ENCODE measurements around the gene NOSIP. TPM values are rescaled to one million over a fixed set of nuclear protein-coding genes. Genes with fewer than 3 reads are reported as not detected.

Gene NOSIP
- total RNA-seq, 1 donor from 2014 or later: 73.1 TPM

GRCh38 chr19:49553451-49554271 is 26.7 kb downstream of the NOSIP start:
- Histone ChIP-seq H3K4me3 (ENCODE audit: low read length in 3 of 3) (no peak overlapping the region), H3K27ac (ENCODE audit: low read depth, low read length) (peak overlapping the region; percentile 30), H3K9ac (ENCODE audit: low read depth in 1 of 3, low read length in 3 of 3) (no peak overlapping the region), H3K4me1 (ENCODE audit: control insufficient read depth in 3 of 3, insufficient read depth in 3 of 3, low read length in 3 of 3) (peaks cover 0 to 7% (median 3%) of the 10 kb centered on the region in 3 donors), H3K9me3 (ENCODE audit: control insufficient read depth in 3 of 3, low read length in 3 of 3) (no peaks in the 10 kb centered on the region), H3K27me3 (ENCODE audit: control insufficient read depth in 3 of 3, insufficient read depth in 3 of 3, low read length in 3 of 3) (no peaks in the 10 kb centered on the region), H3K36me3 (ENCODE audit: control insufficient read depth in 3 of 3, insufficient read depth in 3 of 3, low read length in 3 of 3) (peaks cover 25 to 40% (median 34%) of the 10 kb centered on the region in 3 donors)

- peaks cover 19 to 33% (median 27%) of the 10 kb centered on the region in 3 donors for H3K36me3 ChIP-seq (ENCODE audit: control insufficient read depth in 3 of 3, insufficient read depth in 3 of 3, low read length in 3 of 3)
- no peaks in the 10 kb centered on the region for H3K27me3 ChIP-seq (ENCODE audit: control insufficient read depth in 3 of 3, insufficient read depth in 3 of 3, low read length in 3 of 3)
- H3K9ac ChIP-seq (ENCODE audit: low read depth in 1 of 3, low read length in 3 of 3): no peak overlapping the region
- H3K9me3 ChIP-seq (ENCODE audit: control insufficient read depth in 3 of 3, low read length in 3 of 3): no peaks in the 10 kb centered on the region
- H3K4me1 ChIP-seq (ENCODE audit: control insufficient read depth in 3 of 3, insufficient read depth in 3 of 3, low read length in 3 of 3): peaks cover 0 to 5% (median 3%) of the 10 kb centered on the region in 3 donors
- H3K27ac ChIP-seq (ENCODE audit: low read depth, low read length): no peak overlapping the region
- no peak overlapping the region for H3K4me3 ChIP-seq (ENCODE audit: low read length in 3 of 3)
These were observed 27.6 kb downstream of the NOSIP start for GRCh38 chr19:49552749-49553148.

DNA sequence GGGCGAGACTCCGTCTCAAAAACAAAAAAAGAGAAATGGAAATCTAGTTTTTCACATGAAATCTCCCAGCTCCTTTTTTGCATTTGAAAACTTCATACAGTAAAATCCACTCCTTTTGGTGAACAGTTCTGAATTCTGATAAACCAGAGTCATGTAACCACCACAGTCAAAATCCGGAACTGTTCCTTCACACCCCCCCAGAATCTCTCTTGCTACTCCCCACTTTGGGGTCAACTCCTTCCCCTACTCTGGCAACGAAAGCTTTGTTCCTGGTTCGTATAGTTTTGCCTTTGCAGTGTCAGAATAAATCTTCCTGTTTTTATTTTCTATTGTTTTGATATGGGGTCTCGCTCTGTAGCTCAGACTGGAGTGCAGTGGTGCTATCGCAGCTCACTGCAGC is 28.8 kb downstream of the NOSIP start:
- Histone ChIP-seq H3K27ac (ENCODE audit: low read depth, low read length) (no peak overlapping the region), H3K4me3 (ENCODE audit: low read length in 3 of 3) (no peak overlapping the region), H3K36me3 (ENCODE audit: control insufficient read depth in 3 of 3, insufficient read depth in 3 of 3, low read length in 3 of 3) (peaks cover 9 to 23% (median 17%) of the 10 kb centered on the region in 3 donors), H3K9ac (ENCODE audit: low read depth in 1 of 3, low read length in 3 of 3) (no peak overlapping the region), H3K9me3 (ENCODE audit: control insufficient read depth in 3 of 3, low read length in 3 of 3) (no peaks in the 10 kb centered on the region), H3K4me1 (ENCODE audit: control insufficient read depth in 3 of 3, insufficient read depth in 3 of 3, low read length in 3 of 3) (peaks cover 3 to 6% (median 5%) of the 10 kb centered on the region in 3 donors), H3K27me3 (ENCODE audit: control insufficient read depth in 3 of 3, insufficient read depth in 3 of 3, low read length in 3 of 3) (no peaks in the 10 kb centered on the region)

GRCh38 chr19:49549045-49549444 is 31.3 kb downstream of the NOSIP start:
- H3K36me3 ChIP-seq (ENCODE audit: control insufficient read depth in 3 of 3, insufficient read depth in 3 of 3, low read length in 3 of 3): peaks cover 0 to 6% (median 4%) of the 10 kb centered on the region in 3 donors
- no peaks in the 10 kb centered on the region for H3K9me3 ChIP-seq (ENCODE audit: control insufficient read depth in 3 of 3, low read length in 3 of 3)
- H3K27me3 ChIP-seq (ENCODE audit: control insufficient read depth in 3 of 3, insufficient read depth in 3 of 3, low read length in 3 of 3): no peaks in the 10 kb centered on the region
- no peak overlapping the region for H3K27ac ChIP-seq (ENCODE audit: low read depth, low read length)
- H3K4me1 ChIP-seq (ENCODE audit: control insufficient read depth in 3 of 3, insufficient read depth in 3 of 3, low read length in 3 of 3): peaks cover 2 to 3% (median 3%) of the 10 kb centered on the region in 3 donors
- no peak overlapping the region for H3K4me3 ChIP-seq (ENCODE audit: low read length in 3 of 3)
- H3K9ac ChIP-seq (ENCODE audit: low read depth in 1 of 3, low read length in 3 of 3): no peak overlapping the region

DNA sequence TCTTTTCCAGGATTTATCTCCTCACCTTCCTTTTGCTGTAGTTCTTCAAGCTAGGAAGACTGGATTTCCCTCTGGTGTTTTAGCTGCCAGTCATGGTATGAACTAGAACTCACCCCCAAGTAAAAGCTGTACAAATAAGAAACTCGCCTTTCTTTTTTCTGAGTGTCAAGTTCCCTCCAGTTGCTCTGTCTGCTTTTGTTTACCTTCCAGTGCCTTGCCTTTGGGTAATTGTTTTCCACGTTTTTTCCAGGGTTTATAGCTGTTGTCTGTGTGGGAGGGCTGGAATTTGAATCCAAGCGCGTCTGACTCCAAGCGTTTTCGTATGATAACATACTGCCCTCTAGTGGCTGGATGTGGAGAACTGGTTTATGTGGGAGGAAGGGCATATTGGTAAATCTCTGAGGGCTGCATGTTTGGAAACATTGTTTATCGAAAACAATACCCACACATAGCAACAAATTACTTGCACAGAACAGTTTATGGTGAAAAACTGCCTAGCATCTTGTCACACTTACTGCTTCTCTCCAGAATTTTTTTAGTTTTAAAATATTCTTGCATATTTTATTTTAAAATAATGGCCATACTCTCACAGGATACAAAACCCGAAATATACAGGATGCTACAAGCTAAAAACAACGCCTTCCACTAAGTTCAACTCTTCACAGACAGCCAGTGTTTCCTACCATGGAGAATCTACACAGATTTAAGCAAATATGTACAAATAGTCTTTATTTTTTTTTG is 33.4 kb downstream of the NOSIP start:
- H3K9ac ChIP-seq (ENCODE audit: low read depth in 1 of 3, low read length in 3 of 3): peak overlapping the region in 2 of 3 donors; percentile 1 to 34
- no peaks in the 10 kb centered on the region for H3K9me3 ChIP-seq (ENCODE audit: control insufficient read depth in 3 of 3, low read length in 3 of 3)
- H3K36me3 ChIP-seq (ENCODE audit: control insufficient read depth in 3 of 3, insufficient read depth in 3 of 3, low read length in 3 of 3): no peaks in the 10 kb centered on the region
- H3K4me1 ChIP-seq (ENCODE audit: control insufficient read depth in 3 of 3, insufficient read depth in 3 of 3, low read length in 3 of 3): peaks cover 0 to 3% (median 3%) of the 10 kb centered on the region in 3 donors
- no peak overlapping the region for H3K27ac ChIP-seq (ENCODE audit: low read depth, low read length)
- peak overlapping the region in 2 of 3 donors; percentile 29 to 54 for H3K4me3 ChIP-seq (ENCODE audit: low read length in 3 of 3)
- no peaks in the 10 kb centered on the region for H3K27me3 ChIP-seq (ENCODE audit: control insufficient read depth in 3 of 3, insufficient read depth in 3 of 3, low read length in 3 of 3)

- H3K27ac ChIP-seq (ENCODE audit: low read depth, low read length): no peak overlapping the region
- no peaks in the 10 kb centered on the region for H3K9me3 ChIP-seq (ENCODE audit: control insufficient read depth in 3 of 3, low read length in 3 of 3)
- H3K36me3 ChIP-seq (ENCODE audit: control insufficient read depth in 3 of 3, insufficient read depth in 3 of 3, low read length in 3 of 3): peaks cover 0 to 3% (median 0%) of the 10 kb centered on the region in 3 donors
- no peak overlapping the region for H3K9ac ChIP-seq (ENCODE audit: low read depth in 1 of 3, low read length in 3 of 3)
- no peak overlapping the region for H3K4me3 ChIP-seq (ENCODE audit: low read length in 3 of 3)
- H3K4me1 ChIP-seq (ENCODE audit: control insufficient read depth in 3 of 3, insufficient read depth in 3 of 3, low read length in 3 of 3): peaks cover 0 to 3% (median 3%) of the 10 kb centered on the region in 3 donors
- H3K27me3 ChIP-seq (ENCODE audit: control insufficient read depth in 3 of 3, insufficient read depth in 3 of 3, low read length in 3 of 3): no peaks in the 10 kb centered on the region
These were observed 36.2 kb downstream of the NOSIP start for GRCh38 chr19:49544154-49544553.

GRCh38 chr19:49543032-49543431 is 37.3 kb downstream of the NOSIP start:
- Histone ChIP-seq H3K27me3 (ENCODE audit: control insufficient read depth in 3 of 3, insufficient read depth in 3 of 3, low read length in 3 of 3) (no peaks in the 10 kb centered on the region), H3K9ac (ENCODE audit: low read depth in 1 of 3, low read length in 3 of 3) (no peak overlapping the region), H3K4me1 (ENCODE audit: control insufficient read depth in 3 of 3, insufficient read depth in 3 of 3, low read length in 3 of 3) (peaks cover 0 to 3% (median 3%) of the 10 kb centered on the region in 3 donors), H3K4me3 (ENCODE audit: low read length in 3 of 3) (no peak overlapping the region), H3K27ac (ENCODE audit: low read depth, low read length) (no peak overlapping the region), H3K36me3 (ENCODE audit: control insufficient read depth in 3 of 3, insufficient read depth in 3 of 3, low read length in 3 of 3) (peaks cover 0 to 7% (median 3%) of the 10 kb centered on the region in 3 donors), H3K9me3 (ENCODE audit: control insufficient read depth in 3 of 3, low read length in 3 of 3) (no peaks in the 10 kb centered on the region)

- Histone ChIP-seq H3K9ac (ENCODE audit: low read depth in 1 of 3, low read length in 3 of 3) (no peak overlapping the region), H3K27me3 (ENCODE audit: control insufficient read depth in 3 of 3, insufficient read depth in 3 of 3, low read length in 3 of 3) (no peaks in the 10 kb centered on the region), H3K27ac (ENCODE audit: low read depth, low read length) (no peak overlapping the region), H3K36me3 (ENCODE audit: control insufficient read depth in 3 of 3, insufficient read depth in 3 of 3, low read length in 3 of 3) (peaks cover 0 to 7% (median 3%) of the 10 kb centered on the region in 3 donors), H3K9me3 (ENCODE audit: control insufficient read depth in 3 of 3, low read length in 3 of 3) (no peaks in the 10 kb centered on the region), H3K4me1 (ENCODE audit: control insufficient read depth in 3 of 3, insufficient read depth in 3 of 3, low read length in 3 of 3) (peaks cover 0 to 3% (median 3%) of the 10 kb centered on the region in 3 donors), H3K4me3 (ENCODE audit: low read length in 3 of 3) (no peak overlapping the region)
These were observed 37.9 kb downstream of the NOSIP start for GRCh38 chr19:49542446-49542845.

DNA sequence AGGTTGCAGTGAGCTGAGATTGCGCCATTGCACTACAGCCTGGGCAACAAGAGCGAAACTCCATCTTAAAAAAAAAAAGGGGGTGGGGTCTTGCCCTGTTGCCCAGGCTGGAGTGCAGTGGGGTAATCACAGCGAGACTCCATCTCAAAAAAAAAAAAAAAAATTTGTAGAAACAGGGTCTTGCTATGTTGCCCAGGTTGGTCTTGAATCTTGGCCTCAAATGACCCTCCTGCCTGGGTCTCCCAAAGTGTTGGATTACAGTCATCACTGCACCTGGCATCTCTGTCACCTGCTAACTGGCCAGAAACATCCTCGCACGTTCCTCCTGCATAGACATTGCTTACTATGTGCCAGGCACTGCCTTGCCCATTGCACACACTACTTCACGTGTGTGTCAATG is 38.4 kb downstream of the NOSIP start:
- H3K4me1 ChIP-seq (ENCODE audit: control insufficient read depth in 3 of 3, insufficient read depth in 3 of 3, low read length in 3 of 3): peaks cover 0 to 3% (median 2%) of the 10 kb centered on the region in 3 donors
- no peaks in the 10 kb centered on the region for H3K27me3 ChIP-seq (ENCODE audit: control insufficient read depth in 3 of 3, insufficient read depth in 3 of 3, low read length in 3 of 3)
- H3K9ac ChIP-seq (ENCODE audit: low read depth in 1 of 3, low read length in 3 of 3): no peak overlapping the region
- peaks cover 0 to 9% (median 6%) of the 10 kb centered on the region in 3 donors for H3K36me3 ChIP-seq (ENCODE audit: control insufficient read depth in 3 of 3, insufficient read depth in 3 of 3, low read length in 3 of 3)
- no peak overlapping the region for H3K27ac ChIP-seq (ENCODE audit: low read depth, low read length)
- H3K9me3 ChIP-seq (ENCODE audit: control insufficient read depth in 3 of 3, low read length in 3 of 3): no peaks in the 10 kb centered on the region
- H3K4me3 ChIP-seq (ENCODE audit: low read length in 3 of 3): no peak overlapping the region

Data from skeletal muscle tissue (tissue), 4 donors.